HCT116 (cell line): ENCODE data around the gene RNF208. TPM values are rescaled to one million over a fixed set of nuclear protein-coding genes. Genes with fewer than 3 reads are reported as not detected.

Source experiments
- total RNA-seq: library from RNA; stranded (reverse); gene quantifications from one replicate; pipeline ENCODE4 v1.2.1, GENCODE V29; 2021; ENCODE audit not compliant: unreplicated experiment

The RNF208 gene
- total RNA-seq, 1 experiment from 2014 or later: 26.1 TPM

Other genes starting within 250 kb of the RNF208 start
- gene PTGDS, start 244.7 kb downstream of the RNF208 start, total RNA-seq: 3.1 TPM
- gene LCNL1, start 239.2 kb downstream of the RNF208 start, total RNA-seq: 0.44 TPM
- gene PAXX, start 229.8 kb downstream of the RNF208 start, total RNA-seq: 89.0 TPM
- gene CLIC3, start 225.7 kb downstream of the RNF208 start, total RNA-seq: 8.4 TPM
- gene ABCA2, start 194.0 kb downstream of the RNF208 start, total RNA-seq: 114 TPM
- not detected for gene FUT7, start 190.2 kb downstream of the RNF208 start, total RNA-seq
- 98.8 TPM for gene NPDC1, start 176.1 kb downstream of the RNF208 start, total RNA-seq
- gene ENTPD2, start 168.2 kb downstream of the RNF208 start, total RNA-seq: 32.5 TPM
- 71.7 TPM for gene SAPCD2, start 151.7 kb downstream of the RNF208 start, total RNA-seq
- 11.0 TPM for gene UAP1L1, start 144.7 kb downstream of the RNF208 start, total RNA-seq
- gene MAN1B1, start 135.3 kb downstream of the RNF208 start, total RNA-seq: 50.9 TPM
- 291 TPM for gene DPP7, start 107.5 kb downstream of the RNF208 start, total RNA-seq
- gene GRIN1, start 83.1 kb downstream of the RNF208 start, total RNA-seq: 23.1 TPM
- 2.4 TPM for gene LRRC26, start 52.2 kb downstream of the RNF208 start, total RNA-seq
- not detected for gene TMEM210, start 50.2 kb downstream of the RNF208 start, total RNA-seq
- 75.5 TPM for gene ANAPC2, start 33.7 kb downstream of the RNF208 start, total RNA-seq
- 84.7 TPM for gene SSNA1, start 33.6 kb downstream of the RNF208 start, total RNA-seq
- gene TPRN, start 21.5 kb downstream of the RNF208 start, total RNA-seq: 24.9 TPM
- 45.0 TPM for gene TMEM203, start 16.6 kb downstream of the RNF208 start, total RNA-seq
- gene NDOR1, start 16.5 kb downstream of the RNF208 start, total RNA-seq: 28.4 TPM
- gene CYSRT1, start 2.9 kb upstream of the RNF208 start, total RNA-seq: 4.3 TPM
- gene RNF224, start 5.3 kb upstream of the RNF208 start, total RNA-seq: 0.30 TPM
- 0.15 TPM for gene SLC34A3, start 8.7 kb upstream of the RNF208 start, total RNA-seq
- gene TUBB4B, start 19.0 kb upstream of the RNF208 start, total RNA-seq: 502 TPM
- gene STPG3, start 29.0 kb upstream of the RNF208 start, total RNA-seq: not detected
- 86.4 TPM for gene NELFB, start 33.1 kb upstream of the RNF208 start, total RNA-seq
- 34.0 TPM for gene TOR4A, start 55.5 kb upstream of the RNF208 start, total RNA-seq
- 22.2 TPM for gene NRARP, start 80.0 kb upstream of the RNF208 start, total RNA-seq
- 25.4 TPM for gene EXD3, start 200.9 kb upstream of the RNF208 start, total RNA-seq
- gene NOXA1, start 201.2 kb upstream of the RNF208 start, total RNA-seq: 13.2 TPM
- 1.7 TPM for gene ENTPD8, start 219.1 kb upstream of the RNF208 start, total RNA-seq
- 81.9 TPM for gene NSMF, start 237.1 kb upstream of the RNF208 start, total RNA-seq